WERI-Rb-1 (cell line): ENCODE results near the gene EGLN3.

Experiments
- DNase-seq: peaks from one replicate; pipeline ENCODE4 v3.0.0-alpha.2; 2020
- H3K27ac ChIP-seq: fragments of 250-450 bp; sonication (Bioruptor Pico); 2 replicates; pipeline ENCODE4 v1.5.1; 2020; ENCODE audit warnings: mild to moderate bottlenecking, moderate library complexity
- H3K27me3 ChIP-seq: fragments of 250-450 bp; sonication (Bioruptor Pico); 2 replicates; pipeline ENCODE4 v1.5.1; 2021; ENCODE audit warnings: mild to moderate bottlenecking, low read depth, moderate library complexity; ENCODE audit not compliant: insufficient read depth, severe bottlenecking
- H3K36me3 ChIP-seq: fragments of 250-450 bp; sonication (Bioruptor Pico); 2 replicates; pipeline ENCODE4 v1.5.1; 2020; ENCODE audit warnings: mild to moderate bottlenecking, moderate library complexity
- H3K4me3 ChIP-seq: 2 replicates; pipeline ENCODE4 v1.5.1; 2011; ENCODE audit warnings: low read depth, mild to moderate bottlenecking, control low read depth, low read length
- H3K9me3 ChIP-seq: fragments of 250-450 bp; sonication (Bioruptor Pico); 2 replicates; pipeline ENCODE4 v1.5.1; 2021; ENCODE audit warnings: mild to moderate bottlenecking, moderate library complexity; ENCODE audit not compliant: severe bottlenecking
- TF ChIP-seq, protein P1 (sequence below): IDR thresholded peaks from 2 replicates; pipeline ENCODE4 v1.5.1; 2011; ENCODE audit warnings: low read depth, mild to moderate bottlenecking, control low read depth, inconsistent platforms, low read length

Gene EGLN3

GRCh38 chr14:33950320-33951182 lies at the start of gene EGLN3:
Gene EGLN3, minus strand, starts transcription at chr14:33951074. Its CDS starts 322 bp downstream, at chr14:33950752.
- DNase-seq: peak; percentile 90
- Histone ChIP-seq H3K27me3 (no peaks in the 10 kb centered on the region), H3K4me3 (peak within 1 kb of the TSS; percentile 67), H3K27ac (no peak within 1 kb of the TSS), H3K36me3 (no peaks in the 10 kb centered on the region), H3K9me3 (no peaks in the 10 kb centered on the region)
- TF ChIP-seq, protein P1, sequence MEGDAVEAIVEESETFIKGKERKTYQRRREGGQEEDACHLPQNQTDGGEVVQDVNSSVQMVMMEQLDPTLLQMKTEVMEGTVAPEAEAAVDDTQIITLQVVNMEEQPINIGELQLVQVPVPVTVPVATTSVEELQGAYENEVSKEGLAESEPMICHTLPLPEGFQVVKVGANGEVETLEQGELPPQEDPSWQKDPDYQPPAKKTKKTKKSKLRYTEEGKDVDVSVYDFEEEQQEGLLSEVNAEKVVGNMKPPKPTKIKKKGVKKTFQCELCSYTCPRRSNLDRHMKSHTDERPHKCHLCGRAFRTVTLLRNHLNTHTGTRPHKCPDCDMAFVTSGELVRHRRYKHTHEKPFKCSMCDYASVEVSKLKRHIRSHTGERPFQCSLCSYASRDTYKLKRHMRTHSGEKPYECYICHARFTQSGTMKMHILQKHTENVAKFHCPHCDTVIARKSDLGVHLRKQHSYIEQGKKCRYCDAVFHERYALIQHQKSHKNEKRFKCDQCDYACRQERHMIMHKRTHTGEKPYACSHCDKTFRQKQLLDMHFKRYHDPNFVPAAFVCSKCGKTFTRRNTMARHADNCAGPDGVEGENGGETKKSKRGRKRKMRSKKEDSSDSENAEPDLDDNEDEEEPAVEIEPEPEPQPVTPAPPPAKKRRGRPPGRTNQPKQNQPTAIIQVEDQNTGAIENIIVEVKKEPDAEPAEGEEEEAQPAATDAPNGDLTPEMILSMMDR: no peak

DNA sequence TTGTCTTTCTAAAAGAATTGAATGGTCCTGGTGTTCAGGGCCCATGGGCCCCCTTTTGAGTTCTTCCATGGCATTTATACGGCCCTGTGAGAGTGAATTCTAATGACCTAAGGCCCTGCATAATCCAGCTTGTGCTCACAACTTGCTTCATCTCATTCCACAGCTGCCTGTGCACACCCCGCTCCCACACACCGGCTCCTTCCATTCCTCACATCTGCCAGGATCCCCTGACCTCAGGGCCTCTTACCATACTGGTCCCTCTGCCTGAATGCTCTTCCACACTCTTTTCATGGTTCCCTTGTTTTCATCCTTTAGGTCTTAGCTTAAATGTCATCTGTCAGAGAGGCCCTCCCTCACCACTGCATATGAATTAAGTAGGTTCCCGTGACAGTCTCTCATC lies 49.5 kb upstream of the EGLN3 start:
- Histone ChIP-seq H3K27me3 (no peaks in the 10 kb centered on the region), H3K4me3 (no peak overlapping the region), H3K9me3 (no peaks in the 10 kb centered on the region), H3K27ac (no peak overlapping the region), H3K36me3 (no peaks in the 10 kb centered on the region)
- TF ChIP-seq, protein P1: no peak
- no peak for DNase-seq

DNA sequence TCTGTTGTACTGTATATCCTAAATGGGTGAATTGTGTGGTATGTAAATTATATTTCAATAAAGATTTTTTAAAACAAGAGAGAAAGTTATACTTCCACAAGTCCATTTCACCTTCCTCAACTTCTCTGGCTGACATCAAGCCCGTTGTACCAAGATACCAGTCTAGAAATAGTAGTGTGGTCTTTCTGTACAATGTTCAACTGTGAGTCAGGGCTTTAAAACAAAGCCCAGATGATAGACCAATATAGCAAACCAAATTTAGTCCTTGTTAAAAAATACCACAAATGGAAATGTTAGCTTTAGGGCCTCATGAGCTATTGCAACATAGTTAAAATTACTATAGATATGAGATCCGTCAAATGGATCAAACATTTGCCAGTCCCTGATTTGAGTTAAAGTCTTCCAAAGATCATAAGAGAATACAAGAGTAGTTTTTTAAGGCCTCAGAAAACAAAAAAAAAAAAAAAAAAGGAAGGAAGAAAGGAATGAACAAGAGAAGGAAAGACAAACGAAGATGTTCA lies 49.0 kb upstream of the EGLN3 start:
- TF ChIP-seq, protein P1: no peak
- no peak overlapping the region for H3K4me3 ChIP-seq
- DNase-seq: no peak
- no peak overlapping the region for H3K27ac ChIP-seq
- no peaks in the 10 kb centered on the region for H3K36me3 ChIP-seq
- no peaks in the 10 kb centered on the region for H3K27me3 ChIP-seq
- no peaks in the 10 kb centered on the region for H3K9me3 ChIP-seq

DNA sequence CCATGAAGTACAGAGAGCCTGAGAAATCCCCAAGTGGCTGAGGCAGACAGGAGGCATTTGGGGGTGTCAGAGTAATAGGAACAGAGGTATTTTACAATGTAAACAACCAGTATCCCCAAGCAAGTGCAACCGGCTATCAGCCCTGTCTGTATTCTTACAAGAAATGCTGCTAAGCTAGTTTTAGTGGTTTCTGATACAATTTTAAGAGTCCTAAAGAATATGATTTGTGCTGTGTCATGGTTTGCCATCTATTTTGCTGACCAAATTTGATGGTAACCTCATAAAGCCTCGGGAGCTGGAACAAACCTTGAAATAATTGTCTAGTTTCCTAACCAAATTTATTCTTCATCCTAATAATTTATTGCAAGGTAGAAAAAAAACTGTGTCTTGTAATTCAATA lies 46.7 kb upstream of the EGLN3 start:
- Histone ChIP-seq H3K27ac (no peak overlapping the region), H3K36me3 (no peaks in the 10 kb centered on the region), H3K4me3 (no peak overlapping the region), H3K9me3 (peaks cover 1% of the 10 kb centered on the region), H3K27me3 (no peaks in the 10 kb centered on the region)
- no peak for DNase-seq
- TF ChIP-seq, protein P1: no peak

GRCh38 chr14:33996462-33996861 lies 45.6 kb upstream of the EGLN3 start:
- H3K36me3 ChIP-seq: no peaks in the 10 kb centered on the region
- no peak overlapping the region for H3K27ac ChIP-seq
- DNase-seq: no peak
- TF ChIP-seq, protein P1: no peak
- H3K4me3 ChIP-seq: no peak overlapping the region
- no peaks in the 10 kb centered on the region for H3K27me3 ChIP-seq
- H3K9me3 ChIP-seq: peaks cover 4% of the 10 kb centered on the region
